ENCODE results near the gene DGKZ. TPM values are rescaled to one million over a fixed set of nuclear protein-coding genes. Genes with fewer than 3 reads are reported as not detected.
A peak's percentile ranks its signal among the peaks of the same experiment; 100 is the strongest.
"Not testable (repeated sequence)": the region's sequence is repeated elsewhere in the genome, so short reads cannot be mapped to it uniquely, and the experiment has no call there.

The DGKZ gene
- 10 to 100 TPM; 42.3 to 46.5 (median 46.2) TPM for total RNA-seq

- H3K27me3 ChIP-seq: no peaks in the 10 kb centered on the region
- peak within 1 kb of the TSS; percentile 69 to 94 (median 84) for H3K4me3 ChIP-seq
- peak; percentile 84 to 87 for DNase-seq (ENCODE audit: low spot score in 2 of 2)
- H3K36me3 ChIP-seq: no peaks in the 10 kb centered on the region
- H3K27ac ChIP-seq: peak within 1 kb of the TSS; percentile 86
- TF ChIP-seq POLR2AphosphoS5 (IDR thresholded peaks at IDR 0.05): no peak
- TF ChIP-seq, protein P1, sequence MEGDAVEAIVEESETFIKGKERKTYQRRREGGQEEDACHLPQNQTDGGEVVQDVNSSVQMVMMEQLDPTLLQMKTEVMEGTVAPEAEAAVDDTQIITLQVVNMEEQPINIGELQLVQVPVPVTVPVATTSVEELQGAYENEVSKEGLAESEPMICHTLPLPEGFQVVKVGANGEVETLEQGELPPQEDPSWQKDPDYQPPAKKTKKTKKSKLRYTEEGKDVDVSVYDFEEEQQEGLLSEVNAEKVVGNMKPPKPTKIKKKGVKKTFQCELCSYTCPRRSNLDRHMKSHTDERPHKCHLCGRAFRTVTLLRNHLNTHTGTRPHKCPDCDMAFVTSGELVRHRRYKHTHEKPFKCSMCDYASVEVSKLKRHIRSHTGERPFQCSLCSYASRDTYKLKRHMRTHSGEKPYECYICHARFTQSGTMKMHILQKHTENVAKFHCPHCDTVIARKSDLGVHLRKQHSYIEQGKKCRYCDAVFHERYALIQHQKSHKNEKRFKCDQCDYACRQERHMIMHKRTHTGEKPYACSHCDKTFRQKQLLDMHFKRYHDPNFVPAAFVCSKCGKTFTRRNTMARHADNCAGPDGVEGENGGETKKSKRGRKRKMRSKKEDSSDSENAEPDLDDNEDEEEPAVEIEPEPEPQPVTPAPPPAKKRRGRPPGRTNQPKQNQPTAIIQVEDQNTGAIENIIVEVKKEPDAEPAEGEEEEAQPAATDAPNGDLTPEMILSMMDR (IDR thresholded peaks at IDR 0.05): peak; percentile 19 to 100 (median 33)
- H3K9me3 ChIP-seq: no peaks in the 10 kb centered on the region
- H3K4me1 ChIP-seq: peaks cover 15 to 41% of the 10 kb centered on the region in 2 donors
- intact Hi-C loops (cut with DNase I; ENCODE audit: low total_unique reads): no loop called here
Observed at GRCh38 chr11:46346886-46347636, at the start of gene DGKZ. Gene DGKZ, plus strand, starts transcription at chr11:46347463. Its CDS starts 197 bp downstream, at chr11:46347660.

GRCh38 chr11:46298699-46299433 is 48.4 kb upstream of the DGKZ start:
- Histone ChIP-seq H3K27ac (peak overlapping the region; percentile 45 to 74), H3K9me3 (no peaks in the 10 kb centered on the region), H3K4me3 (no peak overlapping the region), H3K4me1 (no peaks in the 10 kb centered on the region), H3K27me3 (no peaks in the 10 kb centered on the region), H3K36me3 (no peaks in the 10 kb centered on the region)
- no peak for DNase-seq (ENCODE audit: low spot score in 2 of 2)
- TF ChIP-seq, protein P1 (IDR thresholded peaks at IDR 0.05): no peak
- TF ChIP-seq POLR2A (IDR thresholded peaks at IDR 0.05) (no peak), POLR2AphosphoS5 (IDR thresholded peaks at IDR 0.05) (no peak)
- intact Hi-C loops (cut with DNase I; ENCODE audit: low total_unique reads): no loop called here

GRCh38 chr11:46299451-46299961 is 47.8 kb upstream of the DGKZ start:
- Histone ChIP-seq H3K36me3 (no peaks in the 10 kb centered on the region), H3K27me3 (no peaks in the 10 kb centered on the region), H3K4me1 (no peaks in the 10 kb centered on the region), H3K27ac (peak overlapping the region; percentile 45 to 74), H3K9me3 (no peaks in the 10 kb centered on the region), H3K4me3 (no peak overlapping the region)
- intact Hi-C loops (cut with DNase I; ENCODE audit: low total_unique reads): no loop called here
- no peak for DNase-seq (ENCODE audit: low spot score in 2 of 2)
- TF ChIP-seq POLR2AphosphoS5 (IDR thresholded peaks at IDR 0.05): no peak
- TF ChIP-seq, protein P1 (IDR thresholded peaks at IDR 0.05): no peak
- no peak for TF ChIP-seq POLR2A (IDR thresholded peaks at IDR 0.05)

DNA sequence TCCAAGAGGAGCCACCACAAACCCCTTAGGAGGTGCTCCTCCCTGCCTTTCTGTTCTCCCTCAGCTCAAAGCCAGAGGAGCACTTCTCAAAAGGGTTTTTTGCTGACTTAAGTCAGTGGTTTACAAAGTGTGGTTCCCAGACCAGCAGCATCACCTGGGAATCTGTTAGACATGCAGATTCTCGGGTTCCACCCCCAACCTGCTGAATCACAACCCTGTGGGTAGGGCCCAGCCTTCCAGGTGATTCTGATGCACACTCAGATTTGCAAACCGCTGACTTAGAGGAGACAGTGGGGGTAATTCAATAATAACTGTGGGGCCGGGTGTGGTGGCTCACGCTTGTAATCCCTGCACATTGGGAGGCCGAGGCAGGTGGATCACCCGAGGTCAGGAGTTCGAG is 47.0 kb upstream of the DGKZ start:
- intact Hi-C loops (cut with DNase I; ENCODE audit: low total_unique reads): no loop called here
- TF ChIP-seq POLR2AphosphoS5 (IDR thresholded peaks at IDR 0.05) (no peak), POLR2A (IDR thresholded peaks at IDR 0.05) (no peak)
- TF ChIP-seq, protein P1 (IDR thresholded peaks at IDR 0.05): no peak
- H3K9me3 ChIP-seq: no peaks in the 10 kb centered on the region
- H3K4me3 ChIP-seq: no peak overlapping the region
- no peaks in the 10 kb centered on the region for H3K27me3 ChIP-seq
- DNase-seq (ENCODE audit: low spot score in 2 of 2): no peak
- H3K36me3 ChIP-seq: no peaks in the 10 kb centered on the region
- H3K27ac ChIP-seq: no peak overlapping the region
- no peaks in the 10 kb centered on the region for H3K4me1 ChIP-seq

- Histone ChIP-seq H3K27ac (no peak overlapping the region), H3K4me1 (no peaks in the 10 kb centered on the region), H3K9me3 (no peaks in the 10 kb centered on the region), H3K27me3 (no peaks in the 10 kb centered on the region), H3K4me3 (no peak overlapping the region), H3K36me3 (no peaks in the 10 kb centered on the region)
- intact Hi-C loops (cut with DNase I; ENCODE audit: low total_unique reads): no loop called here
- no peak for DNase-seq (ENCODE audit: low spot score in 2 of 2)
- no peak for TF ChIP-seq POLR2A (IDR thresholded peaks at IDR 0.05)
- no peak for TF ChIP-seq POLR2AphosphoS5 (IDR thresholded peaks at IDR 0.05)
- TF ChIP-seq, protein P1 (IDR thresholded peaks at IDR 0.05): no peak
Observed at GRCh38 chr11:46302866-46303265, 44.4 kb upstream of the DGKZ start.

DNA sequence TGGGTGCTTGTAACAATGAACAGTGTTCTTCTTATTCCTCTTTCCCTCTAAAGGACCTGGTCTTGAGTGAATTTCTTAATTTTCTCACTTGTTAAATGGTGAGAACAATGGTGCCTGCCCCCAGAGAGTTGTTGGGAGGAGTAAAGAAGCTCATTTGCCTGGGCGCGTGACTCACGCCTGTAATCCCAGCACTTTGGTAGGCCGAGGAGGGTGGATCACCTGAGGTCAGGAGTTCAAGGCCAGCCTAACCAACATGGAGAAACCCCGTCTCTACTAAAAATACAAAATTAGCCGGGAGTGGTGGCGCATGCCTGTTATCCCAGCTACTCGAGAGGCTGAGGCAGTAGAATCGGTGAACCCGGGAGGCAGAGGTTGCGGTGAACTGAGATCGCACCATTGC is 43.2 kb upstream of the DGKZ start:
- H3K36me3 ChIP-seq; H3K9me3 ChIP-seq; H3K4me3 ChIP-seq; intact Hi-C loops (cut with DNase I; ENCODE audit: low total_unique reads); H3K27me3 ChIP-seq; H3K4me1 ChIP-seq; H3K27ac ChIP-seq; DNase-seq (ENCODE audit: low spot score in 2 of 2): not testable (repeated sequence)
